Liver (tissue), 9 donors: Measurements from ENCODE around the gene IFIT1. TPM values are rescaled to one million over a fixed set of nuclear protein-coding genes. Genes with fewer than 3 reads are reported as not detected.

Experiments used
- DNase-seq: peaks from one replicate; pipeline ENCODE4 v3.0.0-alpha.2; 2017; ENCODE audit warnings: low spot score
- H3K27ac ChIP-seq, 2 donors: one replicate each; pipeline ENCODE4 v1.7.0; 2013; ENCODE audit warnings: inconsistent platforms in 2 of 2, low read length in 2 of 2, control low read depth in 1 of 2, low read depth in 1 of 2, mild to moderate bottlenecking in 1 of 2
- H3K27me3 ChIP-seq, 4 donors: one replicate each; pipeline versions ENCODE4 v1.6.1 to v1.7.0; 2013; ENCODE audit warnings: low read length in 3 of 4, inconsistent platforms in 1 of 4, mild to moderate bottlenecking in 1 of 4, moderate library complexity in 1 of 4; ENCODE audit not compliant: control insufficient read depth in 4 of 4, insufficient read depth in 4 of 4
- H3K36me3 ChIP-seq, 4 donors: one replicate each; pipeline versions ENCODE4 v1.6.1 to v1.7.0; 2013; ENCODE audit warnings: low read length in 3 of 4, mild to moderate bottlenecking in 3 of 4, low read depth in 1 of 4, moderate library complexity in 1 of 4; ENCODE audit not compliant: control insufficient read depth in 4 of 4, insufficient read depth in 3 of 4
- H3K4me1 ChIP-seq, 4 donors: one replicate each; pipeline versions ENCODE4 v1.6.1 to v1.7.0; 2013; ENCODE audit warnings: low read length in 3 of 4, mild to moderate bottlenecking in 3 of 4, moderate library complexity in 1 of 4; ENCODE audit not compliant: control insufficient read depth in 4 of 4, insufficient read depth in 4 of 4
- H3K4me3 ChIP-seq, 3 donors: one replicate each; pipeline versions ENCODE4 v1.6.1 to v1.7.0; 2013; ENCODE audit warnings: low read length in 3 of 3, control low read depth in 1 of 3, low read depth in 1 of 3, mild to moderate bottlenecking in 1 of 3
- H3K9ac ChIP-seq, 2 donors: one replicate each; pipeline ENCODE4 v1.7.0; 2013; ENCODE audit warnings: low read length in 2 of 2, mild to moderate bottlenecking in 2 of 2, moderate library complexity in 2 of 2, control low read depth in 1 of 2, low read depth in 1 of 2
- H3K9me3 ChIP-seq, 4 donors: one replicate each; pipeline versions ENCODE4 v1.6.1 to v1.7.0; 2013; ENCODE audit warnings: low read length in 3 of 4; ENCODE audit not compliant: control insufficient read depth in 4 of 4
- ATF3 ChIP-seq: IDR thresholded peaks from 2 replicates; pipeline ENCODE4 v1.6.1; 2016; ENCODE audit warnings: antibody characterized with exemption
- CTCF ChIP-seq: fragments of 150-350 bp; IDR thresholded peaks from 2 replicates; pipeline ENCODE4 v1.5.1; 2017; ENCODE audit warnings: improper control_type of control experiment, low read depth, low read length; ENCODE audit not compliant: missing input control
- EGR1 ChIP-seq, 2 donors: IDR thresholded peaks; 2 replicates each; pipeline ENCODE4 v1.6.1; 2016 to 2018; ENCODE audit warnings: antibody characterized with exemption in 2 of 2, low read depth in 2 of 2
- FOXA1 ChIP-seq: IDR thresholded peaks from 2 replicates; pipeline ENCODE4 v1.6.1; 2016; ENCODE audit warnings: antibody characterized with exemption
- FOXA2 ChIP-seq: IDR thresholded peaks from 2 replicates; pipeline ENCODE4 v1.6.1; 2016; ENCODE audit warnings: antibody characterized with exemption
- GABPA ChIP-seq, 2 donors: IDR thresholded peaks in 1 of 2; conservative IDR thresholded peaks in 1 of 2; 2 replicates each; pipeline ENCODE4 v1.6.1; 2016; ENCODE audit warnings: antibody characterized with exemption in 2 of 2, mild to moderate bottlenecking in 1 of 2, moderate library complexity in 1 of 2
- HNF4A ChIP-seq, 2 donors: conservative IDR thresholded peaks; 2 replicates each; pipeline ENCODE4 v1.6.1; 2016; ENCODE audit warnings: antibody characterized with exemption in 2 of 2, mild to moderate bottlenecking in 2 of 2
- HNF4G ChIP-seq: IDR thresholded peaks from 2 replicates; pipeline ENCODE4 v1.6.1; 2016; ENCODE audit warnings: antibody characterized with exemption
- JUND ChIP-seq, 2 donors: IDR thresholded peaks; 2 replicates each; pipeline ENCODE4 v1.6.1; 2016; ENCODE audit warnings: antibody characterized with exemption in 2 of 2
- NR2F2 ChIP-seq: IDR thresholded peaks from 2 replicates; pipeline ENCODE4 v1.6.1; 2016; ENCODE audit warnings: antibody characterized with exemption
- RAD21 ChIP-seq, 2 donors: IDR thresholded peaks; 2 replicates each; pipeline ENCODE4 v1.6.1; 2016; ENCODE audit warnings: antibody characterized with exemption in 2 of 2, mild to moderate bottlenecking in 2 of 2
- REST ChIP-seq: IDR thresholded peaks from 2 replicates; pipeline ENCODE4 v1.6.1; 2016; ENCODE audit warnings: antibody characterized with exemption, mild to moderate bottlenecking
- RXRA ChIP-seq, 2 donors: IDR thresholded peaks; 2 replicates each; pipeline ENCODE4 v1.6.1; 2017 to 2018; ENCODE audit warnings: antibody characterized with exemption in 2 of 2, mild to moderate bottlenecking in 1 of 2
- SP1 ChIP-seq: IDR thresholded peaks from 2 replicates; pipeline ENCODE4 v1.6.1; 2018; ENCODE audit warnings: antibody characterized with exemption, mild to moderate bottlenecking
- YY1 ChIP-seq: IDR thresholded peaks from 2 replicates; pipeline ENCODE4 v1.6.1; 2016; ENCODE audit warnings: antibody characterized with exemption, mild to moderate bottlenecking
- ZBTB33 ChIP-seq: IDR thresholded peaks from 2 replicates; pipeline ENCODE4 v1.6.1; 2016; ENCODE audit warnings: antibody characterized with exemption
- WGBS: extraction: QIAGEN DNeasy Blood & Tissue Kit; methylation state at CpG from one replicate; pipeline ENCODE4 v1.1.7; 2013; 5-methylcytosine and 5-hydroxymethylcytosine counted together
- polyA plus RNA-seq, 2 donors: library from polyadenylated mRNA; stranded (reverse) in 1 of 2; unstranded in 1 of 2; fragments of 200-250 nt in 1 of 2; fragments of >200 nt in 1 of 2; fragmentation: Nextera tagmentation in 1 of 2; extraction: Ambion mirVana in 1 of 2; gene quantifications; one replicate each; pipeline versions ENCODE4 v1.2.1 to v1.2.3, GENCODE V29; 2013 to 2015
- total RNA-seq, 2 donors: library from RNA; depleted of rRNA; stranded (reverse); fragments of >200 nt; gene quantifications; one replicate each; pipeline ENCODE4 v1.2.3, GENCODE V29; 2014
- TF ChIP-seq, protein P1 (sequence below): IDR thresholded peaks from 2 replicates; pipeline ENCODE4 v1.6.1; 2016; ENCODE audit warnings: antibody characterized with exemption
- donor health status: healthy.
- donor health status: healthy.
- donor health status: healthy.
- donor health status: healthy.
- donor health status: healthy.

IFIT1 gene
- total and polyA plus RNA-seq, 4 donors, result 8.1 to 17.5 (median 11.6) TPM

DNA sequence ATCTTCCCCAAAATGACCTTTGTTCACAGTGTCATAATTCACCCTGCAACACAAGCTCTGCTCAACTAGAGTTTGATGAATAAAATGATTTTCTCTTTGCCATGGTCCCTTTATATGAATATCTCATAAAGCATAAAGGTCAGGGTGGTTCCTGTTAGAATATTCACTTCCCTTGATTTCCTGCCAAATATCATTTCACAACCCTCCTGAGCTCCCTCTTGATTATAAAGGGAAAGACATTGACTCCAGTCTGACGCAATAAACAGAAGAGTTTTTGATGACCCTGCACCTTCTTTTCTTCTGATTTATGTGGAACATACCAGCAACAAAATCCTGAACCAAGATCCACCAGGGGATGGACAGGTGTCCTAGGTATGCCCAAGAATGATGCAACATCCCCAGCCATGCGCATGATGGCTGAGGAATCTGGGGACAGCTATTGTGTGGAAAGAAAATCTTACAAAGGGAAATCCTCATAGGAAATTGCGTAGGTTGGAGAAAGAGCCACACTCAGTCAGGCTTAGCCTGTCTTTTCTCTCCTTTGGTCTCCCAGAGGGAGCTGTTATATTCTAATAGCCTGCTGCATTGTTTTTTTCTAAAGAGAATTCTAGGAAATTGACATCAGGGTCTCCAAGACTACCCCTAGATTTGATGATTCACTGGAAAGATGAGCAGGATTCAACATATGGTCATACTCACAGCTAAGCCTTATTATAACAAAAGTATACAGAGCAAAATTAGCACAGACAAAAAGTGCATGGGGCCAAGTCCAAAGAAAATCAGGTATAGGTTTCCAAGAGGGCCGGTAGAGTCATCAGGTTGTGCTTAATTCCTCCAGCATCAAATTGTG, 45.8 kb upstream of the IFIT1 start (continued):
- TF ChIP-seq ZBTB33 (peak; percentile 64), YY1 (peak; percentile 75), HNF4A (conservative IDR thresholded peaks at IDR 0.05) (peak; percentile 77 to 87), RAD21 (IDR thresholded peaks at IDR 0.05) (peak in 1 of 2 donors; percentile 21), SP1 (peak; percentile 51)

DNA sequence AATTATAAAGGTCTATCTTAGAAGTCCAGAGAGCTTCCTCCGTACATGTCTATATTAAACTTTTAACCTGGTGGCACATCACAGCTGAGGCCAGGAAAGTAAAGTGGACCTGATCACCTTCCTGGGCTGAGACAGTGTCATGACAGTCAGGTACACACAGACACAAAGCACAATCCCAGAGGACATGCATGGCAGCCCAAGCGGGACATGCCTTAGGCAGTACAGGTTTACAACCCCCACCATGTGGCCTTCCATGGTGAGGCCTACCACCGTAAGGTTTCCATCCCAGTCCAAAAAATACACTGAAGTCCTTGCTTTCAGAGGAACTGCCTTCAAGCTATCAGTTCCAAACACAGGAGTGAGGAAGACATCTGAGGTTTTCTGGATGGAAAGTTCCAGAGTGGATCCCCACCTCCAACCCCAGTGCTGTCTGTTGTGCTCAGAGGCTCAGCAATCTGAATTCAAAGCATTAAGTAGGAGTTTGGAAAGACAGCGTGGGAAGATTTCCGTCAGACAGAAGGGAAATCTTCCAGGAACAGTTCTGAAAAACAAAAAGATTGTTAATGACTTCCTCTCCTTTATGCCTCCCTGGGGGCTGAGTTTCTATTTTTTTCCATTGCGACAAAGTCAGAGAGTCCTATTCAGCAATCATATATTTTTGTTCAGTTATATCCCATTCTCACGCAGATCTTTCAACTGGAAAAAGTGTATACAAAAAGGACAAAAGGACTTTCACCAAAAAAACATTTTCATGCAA, 44.5 kb upstream of the IFIT1 start:
- no peak overlapping the region for H3K4me3 ChIP-seq

GRCh38 chr10:89348481-89348880, 43.9 kb upstream of the IFIT1 start:
- no peak overlapping the region for H3K4me3 ChIP-seq
- H3K9me3 ChIP-seq, result no peaks in the 10 kb centered on the region
- H3K27me3 ChIP-seq, result no peaks in the 10 kb centered on the region
- peak overlapping the region in 1 of 2 donors; percentile 51 for H3K27ac ChIP-seq
- no peaks in the 10 kb centered on the region for H3K36me3 ChIP-seq
- H3K9ac ChIP-seq, result no peak overlapping the region
- peaks cover 22 to 60% (median 45%) of the 10 kb centered on the region in 4 donors for H3K4me1 ChIP-seq
- DNase-seq, result no peak
- WGBS, result 75% methylated on average over 5 of the region's 5 CpGs
- TF ChIP-seq, protein P1, sequence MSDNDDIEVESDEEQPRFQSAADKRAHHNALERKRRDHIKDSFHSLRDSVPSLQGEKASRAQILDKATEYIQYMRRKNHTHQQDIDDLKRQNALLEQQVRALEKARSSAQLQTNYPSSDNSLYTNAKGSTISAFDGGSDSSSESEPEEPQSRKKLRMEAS, result no peak
- TF ChIP-seq ATF3 (no peak), EGR1 (IDR thresholded peaks at IDR 0.05; ENCODE audit: low read depth in 2 of 2) (no peak), FOXA1 (no peak), RXRA (IDR thresholded peaks at IDR 0.05) (no peak), JUND (IDR thresholded peaks at IDR 0.05) (no peak), RAD21 (IDR thresholded peaks at IDR 0.05) (no peak), HNF4G (no peak), GABPA (IDR thresholded peaks at IDR 0.05 in 1 of 2, conservative IDR thresholded peaks at IDR 0.05 in 1 of 2) (no peak), FOXA2 (no peak), REST (no peak), ZBTB33 (no peak), SP1 (no peak), YY1 (no peak), CTCF (no peak), HNF4A (conservative IDR thresholded peaks at IDR 0.05) (no peak), NR2F2 (no peak)

More for the DNA sequence above, 44.5 kb upstream of the IFIT1 start:
- H3K36me3 ChIP-seq, result no peaks in the 10 kb centered on the region
- H3K4me1 ChIP-seq, result peaks cover 22 to 60% (median 45%) of the 10 kb centered on the region in 4 donors
- H3K9ac ChIP-seq, result no peak overlapping the region
- no peaks in the 10 kb centered on the region for H3K27me3 ChIP-seq
- no peaks in the 10 kb centered on the region for H3K9me3 ChIP-seq
- WGBS, result 81% methylated on average over 7 of the region's 7 CpGs
- no peak for DNase-seq
- TF ChIP-seq EGR1 (IDR thresholded peaks at IDR 0.05; ENCODE audit: low read depth in 2 of 2), result no peak
- TF ChIP-seq HNF4A (conservative IDR thresholded peaks at IDR 0.05), result no peak
- no peak for TF ChIP-seq GABPA (IDR thresholded peaks at IDR 0.05 in 1 of 2, conservative IDR thresholded peaks at IDR 0.05 in 1 of 2)
- TF ChIP-seq YY1, result no peak
- peak overlapping the region in 1 of 2 donors; percentile 51 for H3K27ac ChIP-seq
